ENCODE measurements around the gene UXS1.

The UXS1 gene

DNA sequence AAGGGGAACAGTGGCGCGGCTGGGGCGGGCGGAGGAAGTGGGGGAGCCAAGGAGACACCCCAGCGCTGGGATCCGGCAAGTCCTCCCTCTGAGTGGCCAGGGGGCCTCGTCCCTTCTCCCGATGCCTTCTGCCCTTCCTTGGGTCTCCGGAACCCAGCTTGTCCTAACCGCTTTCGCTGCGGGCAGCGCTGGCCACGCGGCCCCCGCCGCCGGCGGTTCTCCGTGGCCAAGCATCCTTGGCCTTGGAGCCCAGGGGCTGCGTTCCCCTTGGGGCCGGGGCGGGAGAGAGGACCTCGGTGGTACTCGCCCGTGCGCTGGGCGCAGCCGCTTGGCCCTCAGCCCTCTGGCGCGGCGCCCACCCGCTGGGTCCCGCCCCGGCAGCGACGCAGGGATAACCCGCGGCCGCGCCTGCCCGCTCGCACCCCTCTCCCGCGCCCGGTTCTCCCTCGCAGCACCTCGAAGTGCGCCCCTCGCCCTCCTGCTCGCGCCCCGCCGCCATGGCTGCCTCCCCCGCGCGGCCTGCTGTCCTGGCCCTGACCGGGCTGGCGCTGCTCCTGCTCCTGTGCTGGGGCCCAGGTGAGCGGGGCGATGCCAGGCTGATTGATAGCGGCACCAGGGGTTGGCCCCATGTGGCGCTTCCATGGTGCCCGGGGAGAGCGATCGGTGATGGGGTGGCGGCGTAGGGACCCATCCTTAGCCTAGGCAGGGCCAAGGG lies 128.7 kb downstream of the UXS1 start:
- H3K4me3 ChIP-seq (ENCODE audit: low read depth, low read length): no peak overlapping the region
- TF ChIP-seq, protein P1, sequence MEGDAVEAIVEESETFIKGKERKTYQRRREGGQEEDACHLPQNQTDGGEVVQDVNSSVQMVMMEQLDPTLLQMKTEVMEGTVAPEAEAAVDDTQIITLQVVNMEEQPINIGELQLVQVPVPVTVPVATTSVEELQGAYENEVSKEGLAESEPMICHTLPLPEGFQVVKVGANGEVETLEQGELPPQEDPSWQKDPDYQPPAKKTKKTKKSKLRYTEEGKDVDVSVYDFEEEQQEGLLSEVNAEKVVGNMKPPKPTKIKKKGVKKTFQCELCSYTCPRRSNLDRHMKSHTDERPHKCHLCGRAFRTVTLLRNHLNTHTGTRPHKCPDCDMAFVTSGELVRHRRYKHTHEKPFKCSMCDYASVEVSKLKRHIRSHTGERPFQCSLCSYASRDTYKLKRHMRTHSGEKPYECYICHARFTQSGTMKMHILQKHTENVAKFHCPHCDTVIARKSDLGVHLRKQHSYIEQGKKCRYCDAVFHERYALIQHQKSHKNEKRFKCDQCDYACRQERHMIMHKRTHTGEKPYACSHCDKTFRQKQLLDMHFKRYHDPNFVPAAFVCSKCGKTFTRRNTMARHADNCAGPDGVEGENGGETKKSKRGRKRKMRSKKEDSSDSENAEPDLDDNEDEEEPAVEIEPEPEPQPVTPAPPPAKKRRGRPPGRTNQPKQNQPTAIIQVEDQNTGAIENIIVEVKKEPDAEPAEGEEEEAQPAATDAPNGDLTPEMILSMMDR (IDR thresholded peaks at IDR 0.05; ENCODE audit: borderline replicate concordance, insufficient read depth, low read depth, low read length): no peak

DNA sequence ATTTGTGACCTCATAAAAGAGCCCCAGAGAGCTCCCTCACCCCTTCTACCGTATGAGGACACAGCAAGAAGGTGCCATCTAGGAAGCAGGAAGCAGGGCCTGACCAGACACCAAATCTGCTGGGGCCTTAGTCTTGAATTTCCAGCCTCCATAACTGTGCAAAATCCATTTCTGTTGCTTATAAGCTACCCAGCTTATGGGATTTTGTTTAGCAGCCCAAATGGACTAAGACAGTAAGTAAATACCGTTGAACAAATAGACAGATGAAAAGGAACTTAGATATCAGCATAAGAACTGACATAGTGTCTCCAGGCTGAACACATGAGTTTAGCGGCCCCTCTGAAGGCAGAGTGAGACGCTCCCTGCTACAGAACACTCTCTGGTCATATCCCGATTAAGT lies 130.9 kb downstream of the UXS1 start:
- TF ChIP-seq, protein P1 (IDR thresholded peaks at IDR 0.05; ENCODE audit: borderline replicate concordance, insufficient read depth, low read depth, low read length): no peak

DNA sequence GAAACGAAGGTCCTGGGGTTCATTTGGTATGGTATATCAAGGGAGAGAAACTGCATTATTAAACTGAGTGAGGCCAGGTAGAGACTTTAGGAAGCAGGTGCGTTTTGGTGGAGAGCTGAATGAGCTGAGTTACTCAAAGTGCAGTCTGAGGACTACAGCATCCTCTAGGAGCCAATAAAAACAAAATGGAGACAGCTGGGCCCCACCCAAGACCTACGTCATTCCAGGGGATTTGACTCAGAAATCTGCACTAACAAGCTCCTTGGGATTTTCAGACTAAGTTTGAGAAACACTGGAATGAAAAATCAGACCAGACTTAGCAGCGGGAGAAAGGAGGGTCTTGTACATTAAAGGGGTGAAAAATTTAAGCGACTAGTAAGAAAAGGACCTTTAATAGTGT lies 131.5 kb downstream of the UXS1 start:
- TF ChIP-seq, protein P1 (IDR thresholded peaks at IDR 0.05; ENCODE audit: borderline replicate concordance, insufficient read depth, low read depth, low read length): no peak
- no peak overlapping the region for H3K4me3 ChIP-seq (ENCODE audit: low read depth, low read length)

More for the DNA sequence above, 130.9 kb downstream of the UXS1 start:
- no peak overlapping the region for H3K4me3 ChIP-seq (ENCODE audit: low read depth, low read length)

DNA sequence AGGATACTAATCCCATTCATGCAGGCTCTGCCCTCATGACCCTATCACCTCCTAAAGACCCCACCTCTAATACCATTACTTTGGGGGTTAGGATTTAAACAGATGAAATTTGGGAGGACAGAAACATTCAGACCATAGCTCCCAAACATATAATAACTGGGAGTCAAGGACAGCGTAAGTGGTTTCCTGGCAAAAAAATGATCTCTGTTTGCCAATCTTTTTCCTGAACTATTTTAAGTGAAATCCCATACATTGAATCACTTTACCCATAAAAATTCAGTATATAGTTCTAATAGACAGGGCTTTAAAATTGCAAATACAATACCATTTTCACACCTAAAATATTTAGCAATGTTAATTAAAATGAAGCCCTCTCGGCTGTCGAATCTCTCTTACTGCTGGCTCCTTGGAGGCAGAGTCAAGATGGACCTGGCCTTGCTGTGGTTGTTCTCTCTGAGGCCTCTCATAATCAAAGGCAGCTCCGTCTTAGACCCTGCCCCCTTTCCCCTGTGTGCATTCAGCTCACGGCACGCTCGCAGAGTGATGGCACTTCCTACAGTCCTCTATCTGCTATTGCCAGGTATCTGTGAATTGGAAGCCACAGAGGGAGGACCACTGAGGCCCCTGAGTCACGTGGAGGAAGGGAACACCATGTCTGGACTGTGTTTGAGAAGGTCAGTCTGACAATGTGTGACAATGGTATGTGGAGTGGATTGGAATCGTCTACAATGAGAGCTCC lies 132.3 kb downstream of the UXS1 start:
- H3K4me3 ChIP-seq (ENCODE audit: low read depth, low read length): no peak overlapping the region
- TF ChIP-seq, protein P1 (IDR thresholded peaks at IDR 0.05; ENCODE audit: borderline replicate concordance, insufficient read depth, low read depth, low read length): no peak

DNA sequence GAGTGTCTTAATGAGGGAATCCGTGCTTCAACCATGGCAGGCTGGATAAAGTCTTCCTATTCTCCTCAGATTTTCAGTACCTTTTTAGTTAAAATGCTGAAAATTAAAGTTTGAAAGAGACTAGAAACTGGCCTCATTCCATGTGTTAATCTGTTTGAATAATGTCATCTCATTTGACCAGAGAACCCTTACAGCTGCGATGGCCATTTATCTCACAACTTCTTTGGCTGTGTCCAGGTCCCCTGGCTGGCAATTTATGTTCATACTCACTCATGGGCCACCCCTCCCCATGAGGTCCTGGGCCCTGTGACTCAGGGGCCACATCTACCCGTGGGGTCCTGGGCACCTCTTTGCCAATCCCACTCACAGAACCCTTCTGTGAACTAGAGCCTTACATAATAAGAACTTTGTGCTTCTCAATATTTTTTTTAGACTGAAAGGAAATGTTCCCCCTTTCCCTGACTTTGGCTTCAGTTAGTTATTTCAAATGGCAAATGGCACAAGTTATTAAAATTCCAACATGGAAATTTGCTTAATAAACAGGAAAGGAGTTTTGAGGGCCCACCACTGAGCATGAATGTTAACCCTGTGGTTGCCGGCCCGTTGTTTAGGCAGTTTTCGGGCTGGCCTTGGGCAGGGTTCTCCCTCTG lies 134.6 kb downstream of the UXS1 start:
- TF ChIP-seq, protein P1 (IDR thresholded peaks at IDR 0.05; ENCODE audit: borderline replicate concordance, insufficient read depth, low read depth, low read length): no peak
- H3K4me3 ChIP-seq (ENCODE audit: low read depth, low read length): no peak overlapping the region

DNA sequence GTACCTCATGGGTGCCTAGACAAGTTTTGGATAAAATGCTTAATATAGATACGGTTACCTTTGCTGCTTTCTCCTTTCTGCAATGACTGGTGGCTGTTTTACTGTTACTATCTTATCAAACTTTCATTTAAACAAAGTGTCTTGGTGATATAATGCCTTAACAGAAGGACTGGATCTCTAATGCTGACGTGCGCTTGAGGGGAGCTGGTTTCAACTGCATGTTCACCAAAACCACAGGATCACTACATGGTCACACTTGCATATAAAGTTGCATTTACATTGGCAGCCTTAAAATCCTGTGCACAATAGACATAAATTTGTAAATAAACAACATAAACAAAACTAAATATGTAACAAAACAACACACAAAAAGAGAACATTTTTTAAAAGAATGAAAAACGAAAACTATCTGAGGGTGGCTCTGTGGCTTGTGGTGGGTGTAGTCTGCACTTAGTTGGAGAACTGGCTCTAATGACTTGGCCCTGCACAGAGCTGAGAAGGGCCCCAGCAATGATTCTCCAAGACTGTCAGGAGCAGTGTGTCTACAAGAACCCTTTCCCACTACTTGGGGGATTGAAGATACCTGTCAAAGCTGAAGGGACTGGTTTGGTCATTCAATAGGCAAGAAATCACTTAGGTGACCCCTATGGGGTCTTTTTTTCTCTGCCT lies 135.5 kb downstream of the UXS1 start:
- H3K4me3 ChIP-seq (ENCODE audit: low read depth, low read length): no peak overlapping the region
- TF ChIP-seq, protein P1 (IDR thresholded peaks at IDR 0.05; ENCODE audit: borderline replicate concordance, insufficient read depth, low read depth, low read length): no peak

Measured in GM12875 (cell line).